Osteocyte (in vitro differentiated cells): Measurements from ENCODE around the gene RBSN. TPM values are rescaled to one million over a fixed set of nuclear protein-coding genes. Genes with fewer than 3 reads are reported as not detected.
"Not testable (repeated sequence)": the region's sequence is repeated elsewhere in the genome, so short reads cannot be mapped to it uniquely, and the experiment has no call there.

Source experiments
- DNase-seq: peaks from one replicate; pipeline ENCODE4 v3.0.0; 2021; ENCODE audit warnings: mixed read lengths; ENCODE audit not compliant: unreplicated experiment; ENCODE audit errors: extremely low spot score
- H3K27ac Mint-ChIP-seq: one replicate; pipeline ENCODE4 v1.8.0; 2021; ENCODE audit warnings: mild to moderate bottlenecking, mixed read lengths; ENCODE audit not compliant: unreplicated experiment
- H3K27me3 Mint-ChIP-seq: one replicate; pipeline ENCODE4 v1.8.0; 2021; ENCODE audit warnings: mixed read lengths; ENCODE audit not compliant: unreplicated experiment
- H3K36me3 Mint-ChIP-seq: one replicate; pipeline ENCODE4 v1.8.0; 2021; ENCODE audit warnings: mixed read lengths; ENCODE audit not compliant: unreplicated experiment
- H3K4me1 Mint-ChIP-seq: one replicate; pipeline ENCODE4 v1.8.0; 2021; ENCODE audit warnings: mixed read lengths; ENCODE audit not compliant: unreplicated experiment
- H3K4me3 Mint-ChIP-seq: one replicate; pipeline ENCODE4 v1.8.0; 2021; ENCODE audit warnings: mild to moderate bottlenecking, moderate library complexity, mixed read lengths; ENCODE audit not compliant: unreplicated experiment
- H3K9me3 Mint-ChIP-seq: one replicate; pipeline ENCODE4 v1.8.0; 2021; ENCODE audit warnings: mixed read lengths; ENCODE audit not compliant: unreplicated experiment
- CTCF ChIP-seq: fragments of 200-600 bp; sonication (generic); IDR thresholded peaks from 2 replicates; pipeline ENCODE4 v1.5.0; 2021; ENCODE audit warnings: antibody characterized with exemption, mild to moderate bottlenecking, moderate library complexity
- long read RNA-seq: library from polyadenylated mRNA; unstranded; transcript quantifications from one replicate; pipeline ENCODE4 v2.0.0, GENCODE V29; 2021
- total RNA-seq: library from RNA; stranded (reverse); gene quantifications from 2 replicates; pipeline ENCODE4 v1.2.1, GENCODE V29; 2021

Gene RBSN
- total RNA-seq: 28.6 and 29.8 TPM in 2 replicates
- long read RNA-seq, full-length matches to known transcripts: 13 of 105 reads
- long read RNA-seq, partial matches to known transcripts: 66 of 105 reads
- long read RNA-seq, other reads (novel, unspliced or antisense): 26 of 105 reads

- peak; percentile 97 for DNase-seq
- no peaks in the 10 kb centered on the region for H3K9me3 Mint-ChIP-seq
- H3K27ac Mint-ChIP-seq: peak within 1 kb of the TSS; percentile 95
- TF ChIP-seq CTCF: no peak
- H3K36me3 Mint-ChIP-seq: peaks cover 15% of the 10 kb centered on the region
- no peaks in the 10 kb centered on the region for H3K27me3 Mint-ChIP-seq
- H3K4me1 Mint-ChIP-seq: peaks cover 24% of the 10 kb centered on the region
- H3K4me3 Mint-ChIP-seq: peak within 1 kb of the TSS; percentile 99
These were observed at the start of gene RBSN for GRCh38 chr3:15098503-15099363. Gene RBSN, minus strand, starts transcription at chr3:15099148. Its CDS starts 3,028 bp downstream, at chr3:15096120.

GRCh38 chr3:15148614-15149013 lies 49.7 kb upstream of the RBSN start:
- Mint-ChIP-seq H3K36me3 (no peaks in the 10 kb centered on the region), H3K27ac (no peak overlapping the region), H3K9me3 (no peaks in the 10 kb centered on the region), H3K27me3 (peaks cover 64% of the 10 kb centered on the region), H3K4me1 (no peaks in the 10 kb centered on the region), H3K4me3 (no peak overlapping the region)
- TF ChIP-seq CTCF: no peak
- DNase-seq: no peak

GRCh38 chr3:15136885-15137284 lies 37.9 kb upstream of the RBSN start:
- H3K4me1 Mint-ChIP-seq, H3K36me3 Mint-ChIP-seq: not testable (repeated sequence)
- H3K27me3 Mint-ChIP-seq: peaks cover 40% of the 10 kb centered on the region

GRCh38 chr3:15134968-15135367 lies 36.0 kb upstream of the RBSN start:
- not testable (repeated sequence) for H3K36me3 Mint-ChIP-seq, DNase-seq, H3K27ac Mint-ChIP-seq, H3K4me1 Mint-ChIP-seq, H3K4me3 Mint-ChIP-seq, H3K9me3 Mint-ChIP-seq
- peaks cover 33% of the 10 kb centered on the region for H3K27me3 Mint-ChIP-seq

More at GRCh38 chr3:15136885-15137284, 37.9 kb upstream of the RBSN start:
- not testable (repeated sequence) for DNase-seq, H3K4me3 Mint-ChIP-seq, H3K27ac Mint-ChIP-seq, H3K9me3 Mint-ChIP-seq

DNA sequence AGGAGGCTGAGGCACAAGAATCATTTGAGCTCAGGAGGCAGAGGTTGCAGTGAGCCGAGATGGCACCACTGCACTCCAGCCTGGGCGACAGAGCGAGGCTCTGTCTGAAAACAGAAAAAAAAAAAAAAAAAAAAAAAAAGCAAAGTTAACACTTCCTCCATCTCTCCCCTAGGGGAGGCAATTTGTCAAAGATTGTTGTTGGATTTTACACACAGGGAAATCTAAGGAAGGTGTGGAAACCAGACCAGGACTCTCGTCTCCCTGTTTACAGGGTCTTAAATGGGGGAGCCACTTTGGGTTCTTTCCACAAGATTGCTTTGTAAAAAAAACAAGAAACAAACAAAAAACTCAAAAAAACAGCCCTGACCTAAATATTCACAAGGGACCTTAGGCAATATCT lies 29.5 kb upstream of the RBSN start:
- H3K27me3 Mint-ChIP-seq, H3K9me3 Mint-ChIP-seq, H3K27ac Mint-ChIP-seq, H3K4me1 Mint-ChIP-seq, DNase-seq, H3K4me3 Mint-ChIP-seq, H3K36me3 Mint-ChIP-seq: not testable (repeated sequence)

GRCh38 chr3:15126975-15127374 lies 28.0 kb upstream of the RBSN start:
- not testable (repeated sequence) for H3K27ac Mint-ChIP-seq, H3K4me3 Mint-ChIP-seq, H3K9me3 Mint-ChIP-seq, H3K27me3 Mint-ChIP-seq, H3K4me1 Mint-ChIP-seq, DNase-seq, H3K36me3 Mint-ChIP-seq

DNA sequence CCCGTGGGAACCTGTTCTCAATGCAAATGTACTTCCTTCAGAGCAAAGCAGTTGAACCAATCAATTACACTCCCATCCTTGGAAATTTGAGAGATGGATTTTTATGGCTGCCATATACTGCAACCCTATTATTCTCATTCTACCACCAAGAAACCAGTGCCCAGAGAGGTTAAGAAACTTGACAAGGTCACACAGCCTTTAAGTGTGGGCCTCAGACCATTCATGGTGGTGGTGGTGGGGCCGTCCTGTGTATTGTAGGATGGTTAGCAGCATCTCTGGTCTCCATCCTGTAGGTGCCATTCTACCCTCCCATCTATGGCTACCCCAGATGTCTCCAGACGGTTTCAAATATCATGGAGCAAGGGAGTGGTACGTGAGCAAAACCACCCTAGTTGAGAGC lies 23.4 kb upstream of the RBSN start:
- H3K4me3 Mint-ChIP-seq: no peak overlapping the region
- H3K4me1 Mint-ChIP-seq: no peaks in the 10 kb centered on the region
- H3K36me3 Mint-ChIP-seq: no peaks in the 10 kb centered on the region

More for the DNA sequence above, 23.4 kb upstream of the RBSN start:
- DNase-seq: no peak
- TF ChIP-seq CTCF: no peak
- no peak overlapping the region for H3K27ac Mint-ChIP-seq
- no peaks in the 10 kb centered on the region for H3K9me3 Mint-ChIP-seq
- H3K27me3 Mint-ChIP-seq: peaks cover 16% of the 10 kb centered on the region
